ENCODE measurements around the gene DGKE.

DGKE gene

DNA sequence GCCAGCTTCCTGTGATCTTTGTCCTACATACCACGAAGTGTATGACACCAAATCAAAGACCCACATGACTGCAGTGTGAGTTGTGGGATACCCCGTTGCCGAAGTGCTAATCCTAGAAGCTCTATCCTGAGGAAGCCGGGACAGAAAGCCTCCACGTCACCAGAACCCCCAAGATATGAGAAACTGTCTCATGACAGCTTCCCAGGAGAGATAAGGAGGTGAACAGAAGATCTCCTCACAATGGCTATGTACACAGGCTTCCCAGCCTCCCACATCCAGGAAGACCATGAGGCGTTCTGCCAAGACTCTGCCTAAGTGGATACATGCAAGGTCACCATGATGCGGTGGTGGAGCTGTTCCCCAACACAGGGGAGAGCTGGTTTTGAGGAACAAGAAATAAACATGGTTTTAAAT, 42.8 kb downstream of the DGKE start:
- H3K4me2 ChIP-seq (ENCODE audit: low read depth, low read length, poor library complexity, severe bottlenecking), result no peak overlapping the region

DNA sequence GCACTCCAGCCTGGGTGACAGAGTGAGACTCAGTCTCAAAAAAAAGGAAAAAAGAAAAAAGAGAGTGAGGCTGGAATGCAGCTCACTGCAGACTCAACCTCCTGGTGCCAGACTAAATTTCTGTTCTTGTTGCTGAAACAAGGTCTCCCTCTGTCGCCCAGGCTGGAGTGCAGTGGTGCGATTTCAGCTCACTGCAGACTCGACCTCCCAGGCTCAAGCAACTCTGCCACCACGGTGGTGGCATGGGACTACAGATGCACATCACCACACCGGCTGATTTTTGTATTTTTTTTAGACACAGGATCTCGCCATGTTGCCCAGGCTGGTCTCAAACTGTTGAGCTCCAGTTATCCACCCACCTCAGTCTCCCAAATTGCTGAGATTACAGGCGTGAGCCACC, 45.3 kb downstream of the DGKE start:
- H3K4me1 ChIP-seq (ENCODE audit: insufficient read depth, low read length, poor library complexity, severe bottlenecking), result no peaks in the 10 kb centered on the region
- H3K79me2 ChIP-seq (ENCODE audit: insufficient read depth, low read length), result no peaks in the 10 kb centered on the region
- H3F3A ChIP-seq (ENCODE audit: low read depth), result no peaks in the 10 kb centered on the region
- no peaks in the 10 kb centered on the region for H3K36me3 ChIP-seq (ENCODE audit: insufficient read depth, low read length)
- H3K4me3 ChIP-seq (ENCODE audit: low read length, poor library complexity, severe bottlenecking), result no peak overlapping the region
- no peak for TF ChIP-seq EZH2phosphoT487 (IDR thresholded peaks at IDR 0.05; ENCODE audit: borderline replicate concordance)
- TF ChIP-seq, protein P1, sequence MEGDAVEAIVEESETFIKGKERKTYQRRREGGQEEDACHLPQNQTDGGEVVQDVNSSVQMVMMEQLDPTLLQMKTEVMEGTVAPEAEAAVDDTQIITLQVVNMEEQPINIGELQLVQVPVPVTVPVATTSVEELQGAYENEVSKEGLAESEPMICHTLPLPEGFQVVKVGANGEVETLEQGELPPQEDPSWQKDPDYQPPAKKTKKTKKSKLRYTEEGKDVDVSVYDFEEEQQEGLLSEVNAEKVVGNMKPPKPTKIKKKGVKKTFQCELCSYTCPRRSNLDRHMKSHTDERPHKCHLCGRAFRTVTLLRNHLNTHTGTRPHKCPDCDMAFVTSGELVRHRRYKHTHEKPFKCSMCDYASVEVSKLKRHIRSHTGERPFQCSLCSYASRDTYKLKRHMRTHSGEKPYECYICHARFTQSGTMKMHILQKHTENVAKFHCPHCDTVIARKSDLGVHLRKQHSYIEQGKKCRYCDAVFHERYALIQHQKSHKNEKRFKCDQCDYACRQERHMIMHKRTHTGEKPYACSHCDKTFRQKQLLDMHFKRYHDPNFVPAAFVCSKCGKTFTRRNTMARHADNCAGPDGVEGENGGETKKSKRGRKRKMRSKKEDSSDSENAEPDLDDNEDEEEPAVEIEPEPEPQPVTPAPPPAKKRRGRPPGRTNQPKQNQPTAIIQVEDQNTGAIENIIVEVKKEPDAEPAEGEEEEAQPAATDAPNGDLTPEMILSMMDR (conservative IDR thresholded peaks at IDR 0.05; ENCODE audit: low read length), result no peak
- H3K27me3 ChIP-seq (ENCODE audit: insufficient read depth, low read length, poor library complexity, severe bottlenecking), result no peaks in the 10 kb centered on the region
- no peak overlapping the region for H3K4me2 ChIP-seq (ENCODE audit: low read depth, low read length, poor library complexity, severe bottlenecking)
- H3K9ac ChIP-seq (ENCODE audit: low read depth, low read length, poor library complexity, severe bottlenecking), result no peak overlapping the region
- H4K20me1 ChIP-seq (ENCODE audit: insufficient read depth, low read length, poor library complexity, severe bottlenecking), result no peaks in the 10 kb centered on the region
- H3K9me2 ChIP-seq (replicated peaks; ENCODE audit: low read depth, low read length), result no peaks in the 10 kb centered on the region
- no peak overlapping the region for H2AFZ ChIP-seq (ENCODE audit: low read length)
- H3K9me3 ChIP-seq (ENCODE audit: insufficient read depth, low read depth, low read length), result no peaks in the 10 kb centered on the region

More for the DNA sequence above, 42.8 kb downstream of the DGKE start:
- no peaks in the 10 kb centered on the region for H3K36me3 ChIP-seq (ENCODE audit: insufficient read depth, low read length)
- H3K79me2 ChIP-seq (ENCODE audit: insufficient read depth, low read length), result no peaks in the 10 kb centered on the region
- H3K27me3 ChIP-seq (ENCODE audit: insufficient read depth, low read length, poor library complexity, severe bottlenecking), result no peaks in the 10 kb centered on the region
- TF ChIP-seq, protein P1 (conservative IDR thresholded peaks at IDR 0.05; ENCODE audit: low read length), result no peak
- TF ChIP-seq EZH2phosphoT487 (IDR thresholded peaks at IDR 0.05; ENCODE audit: borderline replicate concordance), result no peak
- no peaks in the 10 kb centered on the region for H3K9me2 ChIP-seq (replicated peaks; ENCODE audit: low read depth, low read length)
- no peaks in the 10 kb centered on the region for H3K9me3 ChIP-seq (ENCODE audit: insufficient read depth, low read depth, low read length)
- H3F3A ChIP-seq (ENCODE audit: low read depth), result no peaks in the 10 kb centered on the region
- H4K20me1 ChIP-seq (ENCODE audit: insufficient read depth, low read length, poor library complexity, severe bottlenecking), result no peaks in the 10 kb centered on the region
- H3K4me1 ChIP-seq (ENCODE audit: insufficient read depth, low read length, poor library complexity, severe bottlenecking), result no peaks in the 10 kb centered on the region
- H2AFZ ChIP-seq (ENCODE audit: low read length), result no peak overlapping the region
- H3K9ac ChIP-seq (ENCODE audit: low read depth, low read length, poor library complexity, severe bottlenecking), result no peak overlapping the region
- H3K4me3 ChIP-seq (ENCODE audit: low read length, poor library complexity, severe bottlenecking), result no peak overlapping the region

DNA sequence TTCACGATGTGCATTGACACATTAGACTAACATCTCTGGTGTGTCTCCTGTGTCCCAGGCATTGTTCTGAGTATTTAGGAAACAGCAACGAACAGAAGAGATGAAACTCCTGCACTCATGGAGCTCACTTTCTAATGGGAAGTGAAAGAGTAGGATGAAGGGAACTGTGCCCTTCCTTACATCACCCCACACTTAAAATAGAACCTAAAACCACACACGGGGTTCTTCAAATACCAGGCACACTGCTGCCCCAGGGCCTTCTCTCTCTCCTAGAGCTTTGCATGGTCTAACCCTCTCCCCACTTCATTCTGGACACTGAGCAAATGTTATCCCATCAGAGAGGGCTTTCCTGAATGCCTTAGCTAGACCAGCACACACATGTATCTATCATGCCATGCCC, 46.2 kb downstream of the DGKE start:
- Histone ChIP-seq H3K9me3 (ENCODE audit: insufficient read depth, low read depth, low read length) (no peaks in the 10 kb centered on the region), H3K4me1 (ENCODE audit: insufficient read depth, low read length, poor library complexity, severe bottlenecking) (no peaks in the 10 kb centered on the region), H3K9ac (ENCODE audit: low read depth, low read length, poor library complexity, severe bottlenecking) (no peak overlapping the region), H3K27me3 (ENCODE audit: insufficient read depth, low read length, poor library complexity, severe bottlenecking) (no peaks in the 10 kb centered on the region), H3K36me3 (ENCODE audit: insufficient read depth, low read length) (no peaks in the 10 kb centered on the region), H3K9me2 (replicated peaks; ENCODE audit: low read depth, low read length) (no peaks in the 10 kb centered on the region), H3K4me2 (ENCODE audit: low read depth, low read length, poor library complexity, severe bottlenecking) (no peak overlapping the region), H2AFZ (ENCODE audit: low read length) (no peak overlapping the region), H3F3A (ENCODE audit: low read depth) (no peaks in the 10 kb centered on the region), H4K20me1 (ENCODE audit: insufficient read depth, low read length, poor library complexity, severe bottlenecking) (no peaks in the 10 kb centered on the region), H3K79me2 (ENCODE audit: insufficient read depth, low read length) (no peaks in the 10 kb centered on the region), H3K4me3 (ENCODE audit: low read length, poor library complexity, severe bottlenecking) (no peak overlapping the region)
- TF ChIP-seq, protein P1 (conservative IDR thresholded peaks at IDR 0.05; ENCODE audit: low read length), result no peak
- TF ChIP-seq EZH2phosphoT487 (IDR thresholded peaks at IDR 0.05; ENCODE audit: borderline replicate concordance), result no peak

Data from Loucy (cell line).